ENCODE results near the gene PALLD.

The PALLD gene

DNA sequence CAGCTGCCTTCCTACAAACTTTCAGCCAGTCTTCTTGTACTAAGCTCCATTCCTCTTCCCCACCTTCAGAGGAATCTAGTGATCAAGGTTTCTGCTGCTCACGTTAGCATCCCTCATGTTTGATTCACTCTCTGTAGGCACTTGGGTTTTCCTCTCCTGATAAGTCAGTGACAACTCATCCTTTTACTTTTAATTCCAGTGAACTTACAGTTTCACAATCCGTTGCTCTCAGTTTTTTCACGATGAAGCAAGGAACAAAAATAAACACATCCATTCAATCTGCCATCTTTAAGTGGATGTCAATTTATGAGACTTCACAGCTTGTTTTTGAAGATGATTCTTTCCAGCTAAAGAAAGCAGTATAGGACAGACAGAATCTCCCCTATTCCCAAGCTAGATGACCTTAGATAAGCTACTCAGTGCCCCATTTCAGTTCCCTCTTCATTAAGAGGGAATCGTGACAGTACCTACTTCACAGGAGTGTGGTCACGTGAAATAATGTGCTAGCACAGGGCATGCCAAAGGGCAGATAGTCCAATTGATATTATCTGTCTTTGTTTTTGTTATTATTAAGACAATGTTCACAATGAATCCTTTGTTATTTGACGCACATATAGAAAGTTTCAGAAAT lies 234.3 kb downstream of the PALLD start:
- Histone ChIP-seq H3K36me3 (ENCODE audit: control insufficient read depth, insufficient read depth, low read length, severe bottlenecking) (peaks cover under 1% of the 10 kb centered on the region), H3K27me3 (replicated peaks; ENCODE audit: control insufficient read depth, insufficient read depth, low read length) (no peaks in the 10 kb centered on the region), H3K4me3 (ENCODE audit: low read length) (no peak overlapping the region), H3K4me1 (ENCODE audit: control insufficient read depth, insufficient read depth, low read length) (no peaks in the 10 kb centered on the region), H3K9ac (ENCODE audit: low read length) (no peak overlapping the region), H3K9me3 (ENCODE audit: control insufficient read depth, low read length) (peaks cover 4% of the 10 kb centered on the region)
- DNase-seq (ENCODE audit: low read depth), result peak; percentile 78

DNA sequence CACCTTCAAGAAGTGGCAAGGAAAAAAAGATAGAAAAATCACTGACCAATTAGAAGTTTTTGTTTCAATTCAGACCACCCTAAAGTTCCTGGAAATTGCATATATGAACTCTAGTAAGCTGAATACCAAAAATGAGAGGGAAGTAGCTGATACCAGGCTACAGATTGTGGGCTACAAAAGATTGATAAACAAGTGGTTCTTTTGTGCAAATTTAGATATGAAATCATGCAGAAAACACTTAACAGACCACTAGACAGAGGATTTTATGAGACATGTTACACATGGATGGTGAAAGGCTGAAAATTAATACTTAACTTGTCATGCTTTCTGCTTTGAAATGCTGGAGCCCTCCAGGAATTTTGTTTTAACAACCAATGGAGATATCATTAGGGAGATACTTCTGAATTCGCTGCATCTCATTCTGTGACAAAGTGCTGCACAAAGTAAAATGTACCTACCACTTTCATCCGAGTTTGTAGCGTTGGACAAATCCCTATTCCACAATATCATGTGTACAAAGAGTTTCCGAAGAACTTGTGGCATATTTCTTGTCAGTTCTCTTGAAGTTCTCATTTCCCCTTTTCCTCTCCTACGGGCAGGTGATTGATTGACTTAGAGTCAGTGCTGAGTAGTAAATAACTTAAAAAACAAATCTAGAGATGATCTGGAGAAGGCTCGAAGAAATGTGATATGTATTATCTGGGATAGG lies 235.0 kb downstream of the PALLD start:
- Histone ChIP-seq H3K4me1 (ENCODE audit: control insufficient read depth, insufficient read depth, low read length) (no peaks in the 10 kb centered on the region), H3K36me3 (ENCODE audit: control insufficient read depth, insufficient read depth, low read length, severe bottlenecking) (peaks cover 8% of the 10 kb centered on the region), H3K27me3 (replicated peaks; ENCODE audit: control insufficient read depth, insufficient read depth, low read length) (no peaks in the 10 kb centered on the region), H3K9me3 (ENCODE audit: control insufficient read depth, low read length) (peaks cover 4% of the 10 kb centered on the region), H3K4me3 (ENCODE audit: low read length) (no peak overlapping the region), H3K9ac (ENCODE audit: low read length) (no peak overlapping the region)
- DNase-seq (ENCODE audit: low read depth), result no peak

DNA sequence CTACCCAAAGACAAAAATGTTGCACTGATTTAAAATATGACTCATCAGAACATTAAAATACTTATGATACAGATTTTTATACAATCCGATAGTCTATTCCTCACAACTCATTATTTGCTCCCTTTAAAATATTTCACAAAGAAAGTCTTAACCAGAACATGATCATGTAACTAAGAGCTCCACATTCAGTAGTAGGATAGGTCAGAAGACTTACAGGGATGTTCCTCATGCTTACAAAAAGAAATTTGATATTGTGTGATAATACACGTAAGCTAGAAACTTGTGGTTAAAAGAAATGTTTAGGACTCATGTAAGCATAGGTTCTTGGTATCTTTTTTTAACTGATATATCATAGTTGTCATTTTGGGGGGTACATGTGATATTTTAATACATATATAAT lies 235.9 kb downstream of the PALLD start:
- Histone ChIP-seq H3K4me1 (ENCODE audit: control insufficient read depth, insufficient read depth, low read length) (no peaks in the 10 kb centered on the region), H3K9me3 (ENCODE audit: control insufficient read depth, low read length) (peaks cover 4% of the 10 kb centered on the region), H3K9ac (ENCODE audit: low read length) (no peak overlapping the region), H3K4me3 (ENCODE audit: low read length) (no peak overlapping the region), H3K36me3 (ENCODE audit: control insufficient read depth, insufficient read depth, low read length, severe bottlenecking) (peaks cover 8% of the 10 kb centered on the region), H3K27me3 (replicated peaks; ENCODE audit: control insufficient read depth, insufficient read depth, low read length) (no peaks in the 10 kb centered on the region)
- no peak for DNase-seq (ENCODE audit: low read depth)

DNA sequence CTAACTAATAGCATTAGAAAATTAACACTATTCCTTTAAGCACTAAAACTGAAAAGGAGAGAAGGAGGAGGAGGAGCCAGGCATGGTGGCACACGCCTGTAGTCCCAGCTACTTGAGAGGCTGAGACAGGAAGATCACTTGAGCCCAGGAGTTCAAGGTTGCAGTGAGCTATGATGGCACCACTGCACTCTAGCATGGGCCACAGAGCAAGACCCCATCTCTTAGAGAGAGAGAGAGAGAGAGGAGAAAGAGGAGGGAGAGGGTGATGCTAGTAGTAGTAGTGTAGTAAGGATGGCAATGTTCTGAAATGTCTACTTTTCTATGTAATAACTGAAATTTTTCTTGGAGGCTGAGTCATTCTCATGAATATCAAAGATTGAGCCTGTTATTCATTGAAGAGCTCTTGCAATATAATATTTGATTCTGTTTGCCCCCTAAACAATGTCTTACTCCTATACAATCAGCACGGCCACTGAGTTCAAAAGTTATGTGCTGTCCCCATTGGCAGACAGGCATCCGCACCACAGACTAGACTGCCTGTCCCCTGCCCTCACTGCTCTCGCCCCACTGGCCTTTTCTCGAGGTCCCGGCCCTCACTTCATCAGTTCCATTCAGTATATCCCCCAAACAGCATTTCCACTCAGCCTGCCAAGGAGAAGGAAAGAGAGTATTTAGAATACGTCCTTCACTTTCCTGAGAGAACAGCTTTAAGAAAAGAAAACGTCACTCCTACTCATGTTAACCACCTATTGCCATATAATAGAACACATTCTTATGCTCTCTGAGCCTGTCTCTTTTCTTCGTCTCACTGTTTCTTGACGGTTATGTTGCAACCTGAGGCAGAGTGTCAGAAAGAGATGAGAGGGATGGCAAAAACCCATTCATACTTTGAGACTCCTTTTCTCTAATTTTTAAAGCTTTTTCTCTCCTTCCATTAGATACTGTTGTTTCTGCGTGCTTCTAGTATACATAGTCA lies 238.1 kb downstream of the PALLD start:
- H3K9me3 ChIP-seq (ENCODE audit: control insufficient read depth, low read length), result no peaks in the 10 kb centered on the region
- H3K36me3 ChIP-seq (ENCODE audit: control insufficient read depth, insufficient read depth, low read length, severe bottlenecking), result peaks cover 8% of the 10 kb centered on the region
- DNase-seq (ENCODE audit: low read depth), result no peak
- H3K27me3 ChIP-seq (replicated peaks; ENCODE audit: control insufficient read depth, insufficient read depth, low read length), result no peaks in the 10 kb centered on the region
- H3K4me1 ChIP-seq (ENCODE audit: control insufficient read depth, insufficient read depth, low read length), result peaks cover 1% of the 10 kb centered on the region
- no peak overlapping the region for H3K4me3 ChIP-seq (ENCODE audit: low read length)
- H3K9ac ChIP-seq (ENCODE audit: low read length), result no peak overlapping the region

DNA sequence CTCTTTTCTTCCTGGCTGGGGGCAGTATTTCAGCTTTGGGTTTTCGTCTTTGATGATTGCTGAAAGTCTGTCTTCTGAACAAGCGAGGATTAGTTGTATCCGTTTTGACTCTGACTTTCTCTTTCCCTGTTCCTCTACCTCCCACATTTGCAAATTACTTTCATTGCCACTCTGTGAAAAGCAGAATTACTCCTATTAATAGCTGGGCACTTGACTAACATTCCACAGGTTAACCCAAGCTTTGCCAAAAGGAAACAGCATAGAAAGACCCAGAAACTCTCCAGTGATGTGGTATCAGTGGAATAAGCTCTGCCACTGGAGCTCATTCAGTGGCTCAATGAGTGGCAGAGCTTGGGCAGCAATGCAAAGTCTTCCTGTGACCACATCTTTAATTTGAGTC lies 238.9 kb downstream of the PALLD start:
- Histone ChIP-seq H3K27me3 (replicated peaks; ENCODE audit: control insufficient read depth, insufficient read depth, low read length) (no peaks in the 10 kb centered on the region), H3K4me1 (ENCODE audit: control insufficient read depth, insufficient read depth, low read length) (peaks cover 3% of the 10 kb centered on the region), H3K36me3 (ENCODE audit: control insufficient read depth, insufficient read depth, low read length, severe bottlenecking) (peaks cover 8% of the 10 kb centered on the region), H3K9me3 (ENCODE audit: control insufficient read depth, low read length) (no peaks in the 10 kb centered on the region), H3K9ac (ENCODE audit: low read length) (no peak overlapping the region), H3K4me3 (ENCODE audit: low read length) (no peak overlapping the region)
- no peak for DNase-seq (ENCODE audit: low read depth)

DNA sequence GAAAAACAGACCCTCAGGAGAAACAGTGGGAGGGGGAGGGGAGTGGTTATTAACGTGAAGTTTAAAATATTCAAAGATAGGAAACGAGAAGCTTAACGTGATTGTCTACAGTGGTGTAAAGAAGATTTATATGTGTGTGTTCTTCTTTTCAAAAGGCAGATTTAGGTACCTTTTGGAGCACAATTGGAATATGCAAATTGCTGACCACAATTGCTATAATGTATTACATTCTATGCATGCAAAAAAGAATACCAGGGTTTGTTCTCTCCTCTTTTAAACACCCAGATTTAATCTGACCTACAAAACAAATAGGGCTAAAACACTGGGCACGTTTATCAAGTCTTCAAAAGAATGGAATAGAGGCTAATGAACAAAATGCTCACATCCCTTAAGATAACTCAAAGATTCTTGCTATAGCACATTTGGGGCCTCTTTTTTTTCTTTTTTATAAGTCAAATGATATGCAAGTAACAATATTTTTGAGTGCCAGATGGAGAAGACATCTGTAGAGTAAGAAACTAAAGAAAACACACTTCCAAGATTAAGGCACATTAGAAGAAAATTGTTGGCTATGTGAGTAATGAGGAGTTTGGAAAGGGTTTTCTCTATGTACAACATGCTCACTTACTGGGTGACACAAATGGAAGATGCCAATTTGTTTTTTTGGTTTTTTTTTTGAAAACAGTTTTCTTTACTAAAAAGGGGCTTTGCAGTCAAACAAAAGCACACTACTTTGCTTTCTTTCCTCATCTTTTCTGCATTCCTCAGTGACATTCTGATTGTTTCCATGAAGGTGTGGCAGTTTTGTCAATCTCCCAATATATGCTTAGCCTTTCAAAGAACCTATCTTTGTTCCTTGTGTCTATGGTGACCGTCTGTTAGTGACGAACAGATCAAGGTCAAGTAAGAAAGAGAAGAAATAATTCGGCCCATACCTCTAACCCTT lies 240.3 kb downstream of the PALLD start:
- H3K4me3 ChIP-seq (ENCODE audit: low read length), result no peak overlapping the region

DNA sequence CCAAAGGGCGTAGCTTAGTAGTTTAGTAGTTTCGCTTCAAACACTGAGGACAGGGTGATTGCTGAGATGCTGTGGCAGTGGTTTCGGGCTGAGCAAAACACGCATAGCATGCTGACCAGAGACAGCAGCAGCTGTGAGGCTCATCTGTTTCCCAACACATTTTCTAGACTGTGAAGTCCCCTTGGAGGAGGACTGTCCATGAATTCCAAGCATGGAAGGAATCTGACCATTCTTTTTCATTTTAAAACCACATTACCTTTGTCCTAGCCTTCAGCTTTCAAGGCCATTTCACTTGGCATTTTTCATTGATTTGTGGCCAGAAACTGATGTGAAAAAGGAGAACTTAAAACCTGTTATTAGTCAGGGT lies 240.9 kb downstream of the PALLD start:
- DNase-seq (ENCODE audit: low read depth), result peak; percentile 57
- H3K9ac ChIP-seq (ENCODE audit: low read length), result no peak overlapping the region
- no peak overlapping the region for H3K4me3 ChIP-seq (ENCODE audit: low read length)
- peaks cover 3% of the 10 kb centered on the region for H3K4me1 ChIP-seq (ENCODE audit: control insufficient read depth, insufficient read depth, low read length)
- peaks cover 8% of the 10 kb centered on the region for H3K36me3 ChIP-seq (ENCODE audit: control insufficient read depth, insufficient read depth, low read length, severe bottlenecking)
- H3K27me3 ChIP-seq (replicated peaks; ENCODE audit: control insufficient read depth, insufficient read depth, low read length), result no peaks in the 10 kb centered on the region
- H3K9me3 ChIP-seq (ENCODE audit: control insufficient read depth, low read length), result no peaks in the 10 kb centered on the region

More for the DNA sequence above, 240.3 kb downstream of the PALLD start:
- Histone ChIP-seq H3K4me1 (ENCODE audit: control insufficient read depth, insufficient read depth, low read length) (peaks cover 3% of the 10 kb centered on the region), H3K27me3 (replicated peaks; ENCODE audit: control insufficient read depth, insufficient read depth, low read length) (no peaks in the 10 kb centered on the region), H3K9ac (ENCODE audit: low read length) (no peak overlapping the region), H3K9me3 (ENCODE audit: control insufficient read depth, low read length) (no peaks in the 10 kb centered on the region), H3K36me3 (ENCODE audit: control insufficient read depth, insufficient read depth, low read length, severe bottlenecking) (peaks cover 8% of the 10 kb centered on the region)
- DNase-seq (ENCODE audit: low read depth), result no peak

DNA sequence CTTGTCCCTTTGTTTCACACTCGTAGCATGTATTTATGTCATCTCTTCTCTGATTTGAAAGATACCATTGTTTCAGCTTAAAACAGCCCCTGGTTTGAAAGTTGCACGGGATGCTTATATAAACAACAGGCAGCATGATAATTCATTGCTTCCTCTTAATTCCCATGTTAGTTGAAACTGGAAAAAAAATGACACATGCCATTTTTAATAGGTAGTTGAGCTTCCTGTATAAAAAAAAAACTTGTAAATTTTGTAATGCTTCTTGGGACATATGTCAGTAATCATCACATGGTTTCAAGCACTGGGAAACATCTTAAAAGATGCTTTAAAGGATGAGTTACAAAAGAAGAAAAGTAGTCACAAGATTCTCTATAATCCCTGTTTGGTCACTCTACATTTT lies 243.0 kb downstream of the PALLD start:
- Histone ChIP-seq H3K4me3 (ENCODE audit: low read length) (no peak overlapping the region), H3K36me3 (ENCODE audit: control insufficient read depth, insufficient read depth, low read length, severe bottlenecking) (peaks cover 8% of the 10 kb centered on the region), H3K27me3 (replicated peaks; ENCODE audit: control insufficient read depth, insufficient read depth, low read length) (no peaks in the 10 kb centered on the region), H3K9ac (ENCODE audit: low read length) (no peak overlapping the region), H3K9me3 (ENCODE audit: control insufficient read depth, low read length) (no peaks in the 10 kb centered on the region), H3K4me1 (ENCODE audit: control insufficient read depth, insufficient read depth, low read length) (peaks cover 11% of the 10 kb centered on the region)
- no peak for DNase-seq (ENCODE audit: low read depth)

DNA sequence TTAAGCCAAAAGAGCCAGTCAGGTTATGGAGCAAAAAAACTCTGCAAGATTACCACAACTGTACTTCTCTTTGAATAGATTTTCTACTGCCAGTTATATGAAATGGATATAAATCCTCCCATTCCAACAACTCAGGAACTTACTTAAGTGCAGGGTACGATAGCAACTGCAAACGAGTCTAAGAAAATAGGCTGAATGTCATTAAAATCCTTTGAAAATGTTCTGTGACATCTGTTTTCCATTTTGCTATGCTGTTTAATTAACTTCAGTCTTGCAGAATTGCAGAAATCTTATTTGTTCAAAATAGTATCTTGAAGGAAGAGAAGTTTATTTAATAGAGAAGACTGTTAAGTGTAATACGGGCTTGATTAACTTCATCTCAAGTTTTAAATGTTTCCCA lies 243.8 kb downstream of the PALLD start:
- Histone ChIP-seq H3K4me3 (ENCODE audit: low read length) (no peak overlapping the region), H3K9ac (ENCODE audit: low read length) (no peak overlapping the region), H3K36me3 (ENCODE audit: control insufficient read depth, insufficient read depth, low read length, severe bottlenecking) (peaks cover 8% of the 10 kb centered on the region), H3K27me3 (replicated peaks; ENCODE audit: control insufficient read depth, insufficient read depth, low read length) (no peaks in the 10 kb centered on the region), H3K4me1 (ENCODE audit: control insufficient read depth, insufficient read depth, low read length) (peaks cover 11% of the 10 kb centered on the region), H3K9me3 (ENCODE audit: control insufficient read depth, low read length) (no peaks in the 10 kb centered on the region)
- DNase-seq (ENCODE audit: low read depth), result no peak

DNA sequence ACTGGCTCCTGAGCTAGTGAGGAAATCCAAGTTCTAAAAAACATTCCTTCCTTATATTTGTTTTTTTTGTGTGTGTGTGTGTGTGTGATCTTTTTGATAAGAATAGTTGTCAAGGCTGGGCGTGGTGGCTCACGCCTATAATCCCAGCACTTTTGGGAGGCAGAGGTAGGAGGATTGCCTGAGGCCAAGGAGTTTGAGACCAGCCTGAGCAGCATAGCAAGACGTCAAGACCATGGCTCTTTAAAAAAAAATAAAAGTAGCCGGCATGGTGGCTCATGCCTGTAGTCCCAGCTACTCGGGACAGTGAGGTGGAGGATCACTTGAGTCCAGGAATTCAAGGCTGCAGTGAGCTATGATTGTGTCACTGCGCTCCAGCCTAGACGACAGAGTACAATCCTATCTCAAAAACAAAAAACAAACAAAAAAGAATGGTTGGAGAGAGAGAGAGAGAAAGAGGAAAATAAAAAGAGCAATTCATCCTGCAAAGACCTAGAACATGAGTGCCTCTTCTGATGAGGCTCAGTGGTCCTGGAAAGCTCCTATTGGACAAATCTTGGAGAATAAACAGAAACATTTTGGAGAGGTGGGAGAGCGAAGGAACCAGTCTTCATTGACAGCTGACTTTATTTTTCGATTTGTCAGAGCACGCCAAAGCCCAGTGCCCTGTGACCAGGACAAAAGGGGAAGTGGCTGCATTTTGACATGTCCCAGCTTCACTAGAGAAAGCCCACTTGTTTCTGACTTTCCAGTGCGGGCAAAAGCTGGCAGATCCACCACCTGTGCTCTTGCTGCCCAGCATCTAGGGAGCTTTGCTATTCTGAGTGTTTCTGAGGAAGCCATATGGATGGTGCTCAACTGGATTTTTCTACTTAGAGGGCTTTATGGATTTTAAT lies 244.7 kb downstream of the PALLD start:
- Histone ChIP-seq H3K36me3 (ENCODE audit: control insufficient read depth, insufficient read depth, low read length, severe bottlenecking) (peaks cover 3% of the 10 kb centered on the region), H3K9ac (ENCODE audit: low read length) (no peak overlapping the region), H3K4me3 (ENCODE audit: low read length) (no peak overlapping the region), H3K27me3 (replicated peaks; ENCODE audit: control insufficient read depth, insufficient read depth, low read length) (no peaks in the 10 kb centered on the region), H3K9me3 (ENCODE audit: control insufficient read depth, low read length) (no peaks in the 10 kb centered on the region), H3K4me1 (ENCODE audit: control insufficient read depth, insufficient read depth, low read length) (peaks cover 11% of the 10 kb centered on the region)
- DNase-seq (ENCODE audit: low read depth), result no peak

Measured in adipocyte (in vitro differentiated cells).